NCI-H2227 (cell line): ENCODE measurements around the gene ATP10A.
"Not testable (repeated sequence)": the region's sequence is repeated elsewhere in the genome, so short reads cannot be mapped to it uniquely, and the experiment has no call there.

Source experiments
- DNase-seq: peaks from one replicate; lab custom pipeline; 2025; ENCODE audit not compliant: unreplicated experiment; lab: John Stamatoyannopoulos, UW

Gene ATP10A

GRCh38 chr15:25883463-25884259 is 20.5 kb upstream of the ATP10A start:
- DNase-seq: no peak

GRCh38 chr15:25882466-25882865 is 19.3 kb upstream of the ATP10A start:
- DNase-seq: no peak

- not testable (repeated sequence) for DNase-seq
These were observed 17.8 kb upstream of the ATP10A start for GRCh38 chr15:25880877-25881276.

- DNase-seq: no peak
These were observed 17.3 kb upstream of the ATP10A start for GRCh38 chr15:25880411-25880810.

- DNase-seq: no peak
These were observed 16.3 kb upstream of the ATP10A start for GRCh38 chr15:25879438-25879837.

GRCh38 chr15:25877681-25878080 is 14.6 kb upstream of the ATP10A start:
- no peak for DNase-seq

GRCh38 chr15:25876231-25877140 is 13.4 kb upstream of the ATP10A start:
- no peak for DNase-seq

GRCh38 chr15:25875566-25875965 is 12.4 kb upstream of the ATP10A start:
- DNase-seq: no peak

- DNase-seq: no peak
These were observed 11.3 kb upstream of the ATP10A start for GRCh38 chr15:25874379-25874778.

- DNase-seq: no peak
These were observed 8.3 kb upstream of the ATP10A start for GRCh38 chr15:25871403-25871802.

- DNase-seq: no peak
These were observed 7.8 kb upstream of the ATP10A start for GRCh38 chr15:25870938-25871337.

GRCh38 chr15:25869701-25870100 is 6.6 kb upstream of the ATP10A start:
- no peak for DNase-seq

- DNase-seq: no peak
These were observed 3.7 kb upstream of the ATP10A start for GRCh38 chr15:25866874-25867273.

- DNase-seq: no peak
These were observed 3.1 kb upstream of the ATP10A start for GRCh38 chr15:25866251-25866650.

GRCh38 chr15:25864966-25865365 is 1.8 kb upstream of the ATP10A start:
- DNase-seq: no peak

- DNase-seq: no peak
These were observed 947 bp upstream of the ATP10A start for GRCh38 chr15:25863968-25864580.

GRCh38 chr15:25862472-25863110 is 536 bp downstream of the ATP10A start:
- no peak for DNase-seq

GRCh38 chr15:25862071-25862471 is 1.1 kb downstream of the ATP10A start:
- no peak for DNase-seq

GRCh38 chr15:25860885-25861866 is 2.0 kb downstream of the ATP10A start:
- no peak for DNase-seq
